Muscle layer of duodenum (tissue), 2 donors: Measurements from ENCODE around the gene SLC25A22.

Source experiments
- H3K27ac ChIP-seq: one replicate; pipeline ENCODE4 v1.7.0; 2013; ENCODE audit warnings: mild to moderate bottlenecking, low read length
- H3K27me3 ChIP-seq: one replicate; pipeline ENCODE4 v1.7.0; 2013; ENCODE audit warnings: low read depth, mild to moderate bottlenecking, control low read depth, low read length
- H3K36me3 ChIP-seq, 2 donors: one replicate each; pipeline ENCODE4 v1.7.0; 2013; ENCODE audit warnings: low read length in 2 of 2, control low read depth in 1 of 2, mild to moderate bottlenecking in 1 of 2; ENCODE audit not compliant: insufficient read depth in 2 of 2, control insufficient read depth in 1 of 2
- H3K4me1 ChIP-seq, 2 donors: one replicate each; pipeline ENCODE4 v1.7.0; 2013; ENCODE audit warnings: low read length in 2 of 2, mild to moderate bottlenecking in 2 of 2, control low read depth in 1 of 2, moderate library complexity in 1 of 2; ENCODE audit not compliant: insufficient read depth in 2 of 2, control insufficient read depth in 1 of 2
- H3K4me3 ChIP-seq, 2 donors: one replicate each; pipeline ENCODE4 v1.7.0; 2013; ENCODE audit warnings: low read length in 2 of 2, low read depth in 1 of 2, mild to moderate bottlenecking in 1 of 2
- H3K9me3 ChIP-seq, 2 donors: one replicate each; pipeline ENCODE4 v1.7.0; 2013; ENCODE audit warnings: low read length in 2 of 2, control low read depth in 1 of 2, mild to moderate bottlenecking in 1 of 2; ENCODE audit not compliant: control insufficient read depth in 1 of 2
- donor health status: healthy.

SLC25A22 gene

DNA sequence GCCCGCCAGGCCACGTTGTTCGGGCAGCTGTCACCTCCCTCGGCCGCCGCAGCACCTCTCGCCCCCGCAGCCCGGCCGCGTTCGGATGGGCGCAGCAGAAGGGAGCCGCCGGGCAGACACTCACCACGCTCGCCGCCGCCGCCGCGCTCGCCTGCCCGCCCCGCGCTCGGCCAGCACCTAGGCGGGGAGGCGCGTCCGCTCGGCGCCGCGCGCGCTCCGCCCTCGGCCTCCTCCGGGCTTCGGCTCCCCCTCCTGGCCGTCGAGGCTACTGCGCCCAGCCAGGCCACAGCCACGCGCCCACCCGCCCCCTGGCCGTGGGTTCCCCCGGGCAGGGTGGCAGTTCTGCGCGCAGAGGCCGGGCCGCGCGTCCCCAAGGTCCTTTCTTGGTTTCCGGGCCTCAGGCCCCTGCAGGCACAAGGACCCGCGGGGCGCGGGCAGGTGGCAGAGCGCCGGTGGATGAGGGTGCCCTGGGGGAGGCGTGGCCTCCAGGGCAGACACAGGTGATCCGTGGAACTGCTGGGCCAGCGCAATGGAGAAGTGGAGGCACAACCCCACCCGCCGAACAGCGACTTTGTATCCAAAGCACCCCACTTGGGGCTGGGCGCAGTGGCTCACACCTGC is at the start of gene SLC25A22:
SLC25A22 (minus strand) TSS at position 189 of the 621 bp plus-strand sequence. CDS start 3,275 bp downstream, outside the sequence.
- Histone ChIP-seq H3K36me3 (peaks cover 0 to 28% of the 10 kb centered on the region in 2 donors), H3K4me1 (peaks cover 7 to 29% of the 10 kb centered on the region in 2 donors)

DNA sequence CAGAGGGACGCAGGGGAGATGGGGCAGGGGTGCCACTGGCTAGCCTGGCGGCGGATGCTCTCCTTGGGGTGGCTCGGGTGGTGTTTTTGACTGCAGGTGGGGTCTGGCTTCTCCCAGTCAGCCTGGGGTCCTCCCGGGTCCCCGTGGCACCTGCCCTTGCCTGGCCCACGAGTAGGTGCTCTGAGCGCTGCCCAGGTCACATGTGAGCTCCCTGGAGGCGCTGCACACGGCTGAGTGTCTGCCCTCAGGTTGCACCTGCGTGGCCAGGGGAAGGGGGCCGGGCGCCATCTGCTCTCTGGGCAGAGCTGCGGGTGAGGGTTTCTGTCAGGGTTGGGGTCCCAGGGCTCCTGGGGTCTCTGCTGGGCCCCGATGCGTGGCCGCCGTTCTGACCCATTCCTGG is 49.8 kb upstream of the SLC25A22 start:
- Histone ChIP-seq H3K4me3 (no peak overlapping the region), H3K4me1 (peaks cover 3 to 61% of the 10 kb centered on the region in 2 donors), H3K36me3 (no peaks in the 10 kb centered on the region), H3K27me3 (no peaks in the 10 kb centered on the region), H3K9me3 (no peaks in the 10 kb centered on the region), H3K27ac (no peak overlapping the region)

More for the DNA sequence above, at the start of gene SLC25A22:
- H3K27me3 ChIP-seq, result no peaks in the 10 kb centered on the region
- H3K27ac ChIP-seq, result peak within 1 kb of the TSS; percentile 85
- no peaks in the 10 kb centered on the region for H3K9me3 ChIP-seq
- H3K4me3 ChIP-seq, result peak within 1 kb of the TSS; percentile 80 to 88

DNA sequence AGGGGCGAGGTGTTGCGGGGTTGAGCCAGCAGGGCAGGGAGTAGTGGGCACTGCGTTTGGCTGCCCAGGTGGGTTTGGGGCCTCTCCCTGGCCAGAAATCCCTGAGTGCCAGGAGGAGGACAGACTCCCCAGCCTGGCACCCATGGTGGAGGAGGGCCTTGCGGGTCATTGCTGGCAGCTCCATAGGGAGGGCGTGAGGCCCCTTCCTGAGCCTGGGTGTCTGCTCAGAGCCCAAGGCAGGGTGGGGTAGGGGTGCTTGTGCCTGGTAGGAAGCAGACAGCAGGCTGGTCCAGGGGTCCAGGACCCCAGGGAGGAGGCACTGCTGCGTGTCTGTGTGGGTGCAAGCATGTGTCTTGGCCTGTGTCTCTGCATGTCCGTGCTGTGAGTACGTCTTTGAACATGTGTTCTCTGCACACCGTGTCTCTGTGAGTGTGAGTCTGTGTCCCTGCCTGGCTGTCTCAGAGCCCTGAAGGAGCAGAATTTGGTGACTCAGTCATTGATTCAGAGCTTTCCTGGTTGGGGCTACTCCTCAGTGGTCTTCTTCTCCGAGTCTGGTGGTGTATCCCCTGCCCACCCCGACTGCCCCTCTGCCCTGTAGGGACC is 48.5 kb upstream of the SLC25A22 start:
- Histone ChIP-seq H3K36me3 (no peaks in the 10 kb centered on the region), H3K9me3 (no peaks in the 10 kb centered on the region), H3K27ac (no peak overlapping the region), H3K4me3 (no peak overlapping the region), H3K4me1 (peaks cover 3 to 61% of the 10 kb centered on the region in 2 donors), H3K27me3 (no peaks in the 10 kb centered on the region)

DNA sequence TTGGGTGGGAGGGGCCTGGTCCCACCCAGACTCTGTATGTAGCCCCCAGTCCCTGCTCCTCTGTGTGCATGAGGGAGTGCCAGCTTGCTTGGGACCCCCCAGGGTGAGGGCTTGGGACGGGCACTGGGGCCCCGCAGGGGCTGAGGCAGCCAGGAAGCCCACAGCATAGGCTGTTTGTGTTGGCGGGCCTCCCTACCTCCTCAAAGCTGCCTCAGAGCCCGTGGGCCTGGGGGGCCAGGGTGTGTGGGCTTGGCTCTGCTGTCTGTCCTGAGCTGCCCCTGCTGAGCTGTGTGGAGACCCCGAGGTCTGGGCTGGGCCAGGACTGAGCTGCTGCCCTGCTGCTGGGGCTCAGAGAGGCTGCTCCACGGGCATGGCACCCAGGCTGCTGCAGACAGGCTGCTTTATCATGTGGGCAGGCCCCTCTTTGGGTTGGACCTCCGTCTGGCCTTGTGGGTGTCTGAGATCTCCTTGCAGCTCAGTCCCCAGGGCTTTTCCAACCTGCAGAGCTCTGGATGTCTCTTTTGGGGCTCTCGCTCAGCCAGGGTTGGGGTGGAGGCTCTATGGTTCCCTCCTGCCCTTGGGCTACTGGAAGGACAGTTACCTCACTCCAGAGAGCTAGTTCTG is 47.9 kb upstream of the SLC25A22 start:
- Histone ChIP-seq H3K4me3 (no peak overlapping the region), H3K27ac (no peak overlapping the region), H3K4me1 (peaks cover 7 to 61% of the 10 kb centered on the region in 2 donors), H3K36me3 (no peaks in the 10 kb centered on the region), H3K9me3 (no peaks in the 10 kb centered on the region), H3K27me3 (no peaks in the 10 kb centered on the region)

DNA sequence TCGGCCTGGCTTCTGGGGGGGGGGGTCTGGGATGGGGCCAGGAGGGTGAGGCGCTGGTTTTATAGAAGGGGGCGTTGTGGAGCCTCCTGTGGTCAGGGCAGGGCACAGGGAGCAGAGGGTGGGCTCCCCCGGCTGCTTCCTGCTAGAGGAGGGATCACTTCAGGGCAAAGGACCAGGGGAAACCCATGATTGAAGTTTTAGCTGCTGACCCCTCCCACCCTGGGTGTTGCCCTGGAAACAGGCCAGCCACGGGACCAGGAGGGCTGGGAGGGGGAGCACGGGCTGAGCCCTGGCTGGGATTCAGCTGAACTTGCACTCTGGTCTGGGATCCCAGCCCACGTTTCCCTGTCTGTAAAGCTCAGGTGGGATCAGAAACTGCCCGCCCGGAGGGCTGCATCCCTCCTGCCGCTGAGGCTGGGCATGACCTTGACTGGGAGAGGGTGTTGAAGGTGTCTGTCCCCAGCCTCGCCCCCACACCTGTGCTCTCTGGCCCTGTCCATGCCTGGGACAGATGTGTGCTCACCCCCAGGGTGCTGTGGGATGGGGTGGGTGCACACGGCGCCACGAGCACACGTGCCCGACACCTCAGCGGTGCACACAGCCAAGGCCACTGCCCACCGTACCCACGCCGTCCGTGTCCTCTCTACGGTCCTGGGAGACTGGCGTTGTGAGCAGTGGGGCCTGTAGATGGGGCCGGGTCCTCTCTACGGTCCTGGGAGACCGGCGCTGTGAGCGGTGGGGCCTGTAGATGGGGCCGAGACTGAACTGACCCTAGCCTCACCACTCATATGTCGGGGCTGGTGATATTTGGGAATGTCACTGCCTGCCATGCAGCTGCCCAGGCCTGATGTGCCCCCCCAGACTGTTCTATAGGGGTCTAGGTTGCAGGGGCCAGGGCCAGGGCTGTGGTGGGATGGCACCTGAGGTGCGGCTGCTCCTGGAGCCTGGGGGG is 46.9 kb upstream of the SLC25A22 start:
- no peak overlapping the region for H3K27ac ChIP-seq
- peaks cover 2 to 8% of the 10 kb centered on the region in 2 donors for H3K36me3 ChIP-seq
- no peaks in the 10 kb centered on the region for H3K27me3 ChIP-seq
- H3K4me1 ChIP-seq, result peaks cover 11 to 61% of the 10 kb centered on the region in 2 donors
- peak overlapping the region; percentile 10 to 26 for H3K4me3 ChIP-seq
- H3K9me3 ChIP-seq, result no peaks in the 10 kb centered on the region

DNA sequence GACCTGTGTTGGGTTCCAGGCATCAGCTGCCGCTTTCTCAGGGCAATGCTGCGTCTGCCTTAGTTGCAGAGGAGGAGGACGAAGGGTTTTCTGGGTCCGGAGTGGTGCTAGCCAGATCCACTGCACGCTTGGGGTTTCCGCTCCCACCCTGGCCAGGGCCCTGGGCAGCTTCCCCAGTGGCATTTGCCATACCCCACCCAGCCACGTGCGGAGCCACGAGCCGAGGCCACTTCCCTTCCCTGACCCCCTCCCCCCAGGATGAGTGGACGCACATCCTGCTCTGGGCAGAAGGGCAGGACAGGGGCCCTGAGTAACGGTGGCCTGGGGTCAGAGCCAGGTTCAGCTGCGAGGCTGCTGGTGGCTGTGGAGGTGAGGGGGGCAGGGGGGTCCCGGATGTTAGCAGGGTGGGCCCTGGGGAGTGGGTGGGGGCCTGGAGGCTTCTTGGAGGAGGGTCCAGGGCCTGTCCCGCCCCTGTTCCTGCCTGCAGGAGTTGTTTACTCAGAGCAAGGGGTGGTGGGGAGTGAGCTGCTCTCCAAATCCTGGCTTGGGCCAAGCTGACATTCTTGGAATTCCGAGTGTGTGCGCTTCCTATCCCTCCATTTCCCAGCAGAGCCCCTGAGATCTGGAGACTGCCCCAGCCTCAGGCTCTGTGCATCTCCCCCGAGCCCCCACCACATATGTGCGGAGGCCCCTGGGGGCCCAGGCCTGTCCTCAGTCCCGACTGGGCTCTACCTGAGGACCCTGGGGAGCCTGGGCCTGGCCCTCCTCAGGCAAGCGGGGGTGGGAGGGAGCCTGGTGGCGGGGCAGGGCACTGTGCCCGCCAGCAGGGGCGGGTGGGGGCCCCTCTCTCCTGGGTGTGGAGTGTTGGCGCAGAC is 46.0 kb upstream of the SLC25A22 start:
- peak overlapping the region; percentile 45 for H3K27ac ChIP-seq
- H3K4me3 ChIP-seq, result peak overlapping the region; percentile 59 to 99
- peaks cover 11 to 59% of the 10 kb centered on the region in 2 donors for H3K4me1 ChIP-seq
- H3K36me3 ChIP-seq, result peaks cover 7 to 18% of the 10 kb centered on the region in 2 donors
- H3K9me3 ChIP-seq, result no peaks in the 10 kb centered on the region
- H3K27me3 ChIP-seq, result no peaks in the 10 kb centered on the region

DNA sequence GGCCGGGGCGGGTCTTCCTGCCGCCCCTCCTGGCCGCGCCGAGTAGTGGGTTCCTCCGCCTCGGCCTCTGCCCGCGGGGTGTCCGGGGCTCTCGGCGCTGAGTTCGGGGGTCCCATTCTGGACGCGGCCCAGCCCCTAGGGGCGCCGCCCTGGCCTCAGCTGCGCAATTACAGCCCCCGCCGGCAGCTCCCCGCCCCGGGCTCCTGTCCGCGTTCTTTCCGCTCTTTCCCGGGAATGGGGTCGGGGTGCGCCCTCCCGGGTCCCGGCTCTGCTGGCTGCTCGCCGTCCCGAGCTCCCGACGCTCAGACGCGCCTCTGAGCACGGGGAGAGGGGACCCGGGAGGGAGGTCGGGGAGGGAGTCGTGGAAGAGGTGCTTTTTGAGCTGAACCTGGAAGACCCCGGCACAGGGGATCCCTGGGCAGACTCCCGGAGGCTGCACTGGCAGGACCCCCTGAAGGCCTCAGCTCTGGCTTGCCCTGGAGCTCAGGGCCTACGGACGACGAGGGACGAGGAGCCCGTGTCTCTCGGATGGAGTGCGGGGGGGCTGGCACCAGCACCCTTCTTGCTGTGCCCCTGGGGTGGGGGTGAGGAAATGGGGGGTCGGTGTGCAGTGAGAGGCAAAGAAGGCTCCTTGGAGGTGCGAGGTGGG is 45.1 kb upstream of the SLC25A22 start:
- Histone ChIP-seq H3K4me1 (peaks cover 11 to 57% of the 10 kb centered on the region in 2 donors), H3K4me3 (peak overlapping the region; percentile 59 to 99), H3K36me3 (peaks cover 7 to 26% of the 10 kb centered on the region in 2 donors), H3K27ac (peak overlapping the region; percentile 45), H3K9me3 (no peaks in the 10 kb centered on the region), H3K27me3 (no peaks in the 10 kb centered on the region)

DNA sequence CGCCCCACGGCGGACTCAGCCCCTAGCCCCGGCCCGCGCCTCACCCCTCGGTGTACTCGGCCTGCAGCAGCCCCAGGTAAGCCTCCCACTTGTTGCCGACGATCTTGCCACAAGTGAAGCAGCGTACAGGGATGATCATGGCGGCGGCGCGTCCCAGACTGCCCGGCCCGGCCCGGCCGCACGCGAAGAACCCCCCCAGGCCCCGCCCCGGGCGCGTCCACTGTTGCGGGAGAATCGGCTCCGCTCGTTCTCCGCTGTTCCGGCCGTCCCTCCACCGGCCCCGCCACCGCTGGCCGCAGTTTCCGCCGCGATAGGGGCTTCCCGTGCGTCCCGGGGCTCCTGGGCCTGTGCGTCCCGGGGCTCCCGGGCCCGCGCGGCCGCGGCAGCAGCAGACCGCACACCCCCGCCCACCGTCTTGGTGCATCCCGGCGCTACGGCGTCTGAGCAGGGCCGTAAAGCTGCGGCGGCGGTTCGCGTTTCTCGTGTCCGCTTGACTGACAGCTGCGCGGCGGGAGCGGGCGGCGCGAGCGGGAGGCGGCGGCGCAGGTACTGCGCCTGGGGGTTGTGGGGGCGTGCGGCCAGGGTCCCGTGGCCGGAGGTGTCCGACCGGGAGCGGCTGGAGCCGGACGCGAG is 44.4 kb upstream of the SLC25A22 start, which contains the start of the genes POLR2L and TSPAN4:
POLR2L (minus strand) TSS at position 160 of the 633 bp plus-strand sequence; CDS start at position 139, 21 bp downstream.
TSPAN4 (plus strand) TSS at position 483 of the 633 bp plus-strand sequence. CDS start 7,453 bp downstream, outside the sequence.
- Histone ChIP-seq H3K27ac (peak within 1 kb of the TSS; percentile 45), H3K4me1 (peaks cover 11 to 56% of the 10 kb centered on the region in 2 donors), H3K27me3 (no peaks in the 10 kb centered on the region), H3K9me3 (no peaks in the 10 kb centered on the region), H3K4me3 (peak within 1 kb of the TSS; percentile 74 to 99), H3K36me3 (peaks cover 10 to 32% of the 10 kb centered on the region in 2 donors)

DNA sequence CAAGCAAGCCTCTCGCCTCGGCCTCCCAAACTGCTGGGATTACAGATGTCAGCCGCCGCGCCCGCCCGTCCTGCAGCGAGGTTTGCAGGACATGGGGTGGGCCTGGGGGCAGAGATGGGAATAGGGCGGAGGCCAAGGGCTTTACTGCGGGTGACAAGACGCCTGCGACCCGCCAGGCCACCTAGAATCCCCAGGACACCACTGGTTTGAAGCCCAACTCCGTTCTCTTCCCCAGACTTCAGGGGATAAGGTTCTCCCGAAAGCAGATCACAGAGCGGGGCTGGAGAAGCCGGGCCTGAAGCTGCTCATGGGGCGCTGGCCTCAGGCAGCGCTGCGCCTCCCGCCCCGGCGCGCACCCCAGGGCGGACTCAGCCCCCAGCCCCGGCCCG is 43.9 kb upstream of the SLC25A22 start:
- Histone ChIP-seq H3K36me3 (peaks cover 10 to 37% of the 10 kb centered on the region in 2 donors), H3K9me3 (no peaks in the 10 kb centered on the region), H3K4me3 (peak overlapping the region; percentile 74 to 99), H3K4me1 (peaks cover 11 to 56% of the 10 kb centered on the region in 2 donors), H3K27me3 (no peaks in the 10 kb centered on the region), H3K27ac (peak overlapping the region; percentile 31)
